GM19397 (cell line): ENCODE results near the gene STRN.
"Not testable (repeated sequence)": the region's sequence is repeated elsewhere in the genome, so short reads cannot be mapped to it uniquely, and the experiment has no call there.

Source experiments
- ATAC-seq: cut with Tn5 transposase; IDR thresholded peaks from one replicate; pipeline ENCODE4 v1.9.1; 2021; ENCODE audit warnings: mild to moderate bottlenecking, moderate library complexity; ENCODE audit not compliant: unreplicated experiment

STRN gene

DNA sequence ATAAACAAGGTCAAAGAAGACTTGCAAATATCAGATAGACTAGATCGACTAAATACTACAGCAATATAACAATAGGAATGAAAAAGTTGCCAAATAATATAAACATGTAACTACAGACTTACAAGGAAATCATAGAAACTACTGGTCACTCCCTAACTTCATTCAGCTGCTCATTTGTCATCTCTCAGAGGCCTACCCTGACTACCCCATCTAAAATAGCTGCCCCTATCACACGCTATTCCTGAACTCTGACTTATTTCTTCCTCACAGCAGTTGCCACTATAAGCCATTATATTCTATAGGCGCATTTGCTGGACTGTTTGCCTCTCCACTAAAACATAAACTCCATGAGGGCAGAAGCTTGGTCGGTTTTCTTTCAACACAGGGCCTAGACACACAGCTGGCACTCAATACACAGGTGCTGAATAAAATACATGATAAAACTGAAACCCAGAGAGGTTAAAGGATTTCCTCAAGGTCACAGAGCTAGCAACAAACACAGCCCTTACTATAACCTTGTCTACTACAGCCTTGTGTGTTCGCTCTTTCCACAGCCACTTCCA is 1.8 kb downstream of the STRN start:
- ATAC-seq, result no peak

DNA sequence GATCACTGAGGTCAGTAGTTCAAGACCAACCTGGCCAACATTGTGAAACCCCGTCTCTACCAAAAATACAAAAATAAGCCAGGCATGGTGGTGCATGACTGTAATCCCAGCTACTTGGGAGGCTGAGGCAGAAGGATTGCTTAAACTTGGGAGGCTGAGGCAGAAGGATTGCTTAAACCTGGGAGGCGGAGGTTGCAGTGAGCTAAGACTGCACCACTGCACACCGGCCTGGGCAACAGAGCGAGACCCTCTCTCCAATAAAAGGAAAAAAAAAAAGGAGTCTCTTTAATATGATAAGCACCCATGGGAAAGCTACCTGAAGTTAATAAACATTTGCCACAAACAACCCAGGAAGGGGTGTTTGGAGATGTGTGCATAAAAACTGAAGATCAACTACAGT is 2.6 kb downstream of the STRN start:
- ATAC-seq, result no peak

DNA sequence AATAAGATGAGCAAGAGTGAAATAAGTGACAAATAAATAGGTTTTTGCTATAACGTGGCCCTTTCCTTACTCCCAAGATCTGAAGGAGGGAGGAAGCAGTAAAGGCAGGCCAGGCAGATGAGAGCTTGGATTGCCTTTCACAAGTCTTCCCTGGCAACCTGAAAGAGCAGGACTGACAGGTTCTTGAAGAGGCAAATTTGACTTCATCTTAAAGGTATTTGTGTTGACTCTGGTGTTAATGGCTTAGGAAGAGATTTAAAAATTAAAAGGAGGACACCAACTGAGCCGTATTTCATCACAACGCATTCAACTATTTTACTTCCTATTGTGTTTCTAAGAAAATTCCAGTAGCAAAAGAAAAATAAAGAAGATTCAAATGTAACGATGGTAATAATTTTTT is 3.2 kb downstream of the STRN start:
- no peak for ATAC-seq

DNA sequence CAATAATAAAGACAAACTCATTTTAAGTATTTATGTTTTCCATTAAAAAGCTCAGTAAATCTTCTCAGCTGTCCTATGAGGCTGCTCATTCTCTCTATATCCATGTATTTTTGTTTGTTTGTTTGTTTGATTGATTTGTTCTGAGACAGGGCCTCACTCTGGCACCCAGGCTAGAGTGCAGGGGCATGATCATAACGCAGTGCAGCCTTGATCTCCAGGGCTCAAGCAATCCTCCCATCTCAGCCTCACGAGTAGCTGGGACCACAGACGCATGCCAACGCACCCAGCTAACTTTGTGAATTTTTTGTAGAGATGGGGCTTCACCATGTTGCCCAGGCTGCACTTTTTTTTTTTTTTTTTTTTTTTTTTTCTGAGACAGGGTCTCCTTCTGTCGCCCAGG is 5.6 kb downstream of the STRN start:
- no peak for ATAC-seq

DNA sequence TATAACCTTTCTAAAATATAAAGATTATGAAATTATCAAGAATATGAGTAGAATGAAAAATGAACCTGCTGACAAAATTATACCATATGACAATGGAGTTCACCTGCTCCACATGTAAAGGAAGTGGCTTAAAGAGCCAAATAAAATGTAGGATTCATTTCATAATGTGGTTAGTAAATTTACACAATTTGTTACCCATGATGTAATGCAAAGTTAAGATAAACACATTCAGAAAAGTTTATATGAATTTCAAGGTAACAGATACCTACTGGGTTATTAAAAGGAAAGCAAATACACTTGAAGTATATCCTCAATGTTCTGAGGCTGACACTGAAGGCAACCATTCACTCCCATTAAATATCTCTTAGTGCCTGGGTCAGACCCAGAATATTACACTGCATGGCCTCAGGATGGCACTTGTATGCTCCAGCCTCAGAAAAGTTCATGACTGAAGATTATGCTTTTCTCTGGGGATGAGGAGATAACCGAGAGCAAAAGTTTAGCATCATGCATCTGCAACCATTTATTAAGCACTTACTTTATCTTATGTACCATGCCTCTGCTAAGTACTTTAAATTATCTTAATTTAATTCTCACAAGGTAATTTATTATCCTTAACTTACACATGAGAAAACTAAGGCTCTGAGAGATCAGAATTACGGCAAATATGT is 6.2 kb downstream of the STRN start:
- ATAC-seq, result no peak

DNA sequence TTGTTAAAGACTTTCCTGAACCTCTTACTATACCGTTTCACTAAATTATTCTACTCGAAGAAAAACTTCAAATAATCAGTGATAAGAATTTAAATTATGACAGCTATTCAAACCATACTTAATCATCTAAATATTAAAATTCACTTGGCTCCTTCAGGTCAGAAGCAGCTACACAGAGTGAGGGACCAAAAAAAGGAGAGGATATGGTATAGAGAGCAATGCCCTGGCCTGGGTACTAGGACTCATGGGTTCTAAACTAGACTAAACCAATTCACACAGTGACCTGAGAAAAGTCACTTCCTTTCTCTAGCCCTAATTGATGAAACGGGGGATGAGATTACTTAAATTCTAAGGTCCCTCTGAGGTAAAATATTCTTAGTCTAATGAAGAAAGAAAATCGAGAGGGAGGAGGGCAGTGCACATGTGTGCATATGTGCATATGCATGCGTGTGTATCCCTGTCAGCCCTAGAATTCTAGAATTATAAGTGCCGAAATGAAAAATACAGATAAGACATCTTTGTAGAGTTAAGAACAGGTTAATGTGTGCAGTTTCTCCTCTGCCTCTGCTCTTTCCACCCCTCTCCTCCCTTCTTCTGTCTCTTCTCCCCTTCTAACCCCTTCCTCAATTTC is 11.2 kb downstream of the STRN start:
- no peak for ATAC-seq

DNA sequence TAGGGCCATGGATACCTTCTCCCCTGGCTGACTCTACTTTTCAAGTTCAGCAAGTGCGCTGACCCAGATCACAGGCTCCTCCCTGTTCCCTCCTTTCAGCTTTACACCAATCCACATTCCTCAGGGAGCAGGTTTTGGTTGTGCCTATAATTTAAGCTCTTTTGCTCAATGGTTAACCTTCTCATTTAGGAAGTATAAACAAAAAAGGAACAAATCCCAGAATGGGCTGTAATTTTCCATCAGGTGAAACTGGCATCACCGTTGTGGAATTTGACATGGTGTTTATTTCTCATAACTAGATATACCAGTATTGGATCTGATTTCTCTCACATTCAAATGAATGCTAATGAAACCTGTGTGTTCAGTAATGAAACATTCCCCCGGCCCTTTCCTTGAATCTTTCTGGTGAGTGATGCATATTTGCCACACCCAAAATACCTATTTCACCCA is 13.6 kb downstream of the STRN start:
- ATAC-seq, result no peak

DNA sequence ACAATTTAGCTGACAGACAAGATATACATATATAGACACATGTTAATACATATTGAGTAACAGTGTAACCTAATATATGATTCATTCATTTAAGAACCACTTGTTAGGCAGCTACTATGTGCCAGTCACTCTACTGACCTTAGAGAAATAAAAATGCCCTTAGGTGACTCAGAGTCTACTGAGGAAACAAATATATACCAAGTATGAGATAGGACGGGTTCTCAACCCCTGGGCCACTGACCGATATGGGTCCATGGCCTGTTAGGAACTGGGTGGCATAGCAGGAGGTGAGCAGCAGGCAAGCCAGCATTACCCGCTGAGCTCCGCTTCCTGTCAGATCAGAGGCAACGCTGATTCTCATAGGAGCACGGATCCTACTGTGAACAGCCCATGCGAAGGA is 14.8 kb downstream of the STRN start:
- ATAC-seq, result no peak

DNA sequence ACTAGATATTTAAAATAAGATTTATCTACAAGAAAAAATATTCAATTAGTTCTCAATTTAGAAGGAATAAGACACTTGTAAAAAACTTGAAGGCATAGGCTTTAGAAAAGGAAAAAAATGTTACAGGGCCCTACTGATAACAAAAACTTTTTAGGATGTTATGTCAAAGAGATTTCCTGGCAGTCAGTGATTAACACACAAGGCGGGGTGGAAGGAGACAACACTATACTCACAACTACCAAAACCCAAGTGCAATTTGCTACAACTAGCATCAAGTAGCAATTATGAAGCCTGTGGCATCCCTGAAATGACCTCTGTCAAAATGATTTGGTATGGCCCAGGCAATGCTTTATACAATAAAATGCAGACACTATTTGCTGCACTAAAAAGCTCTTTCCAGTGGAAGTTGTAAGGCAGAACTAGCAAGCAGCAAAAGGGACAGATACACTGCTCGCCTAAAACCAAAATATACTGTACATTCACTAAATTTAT is 15.3 kb downstream of the STRN start:
- no peak for ATAC-seq

DNA sequence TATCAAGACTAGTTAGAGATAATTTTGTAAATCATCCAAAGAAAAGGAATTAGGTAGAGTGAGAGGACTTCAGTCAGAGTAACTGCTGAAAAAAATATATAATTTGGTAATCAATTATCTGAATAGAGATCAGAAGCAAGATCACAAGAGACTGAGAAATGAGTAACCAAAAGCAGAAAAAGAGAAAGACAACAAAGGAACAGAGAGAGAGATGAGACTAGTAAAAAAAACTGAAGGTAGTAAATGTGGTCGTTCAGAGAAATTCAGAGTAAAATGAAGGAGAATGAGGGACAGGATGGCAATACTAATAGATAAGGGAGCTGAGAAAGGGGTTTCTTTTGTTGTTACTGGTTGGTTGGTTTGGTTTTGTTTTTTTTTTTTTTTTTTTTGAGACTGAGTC is 16.5 kb downstream of the STRN start:
- ATAC-seq, result no peak

DNA sequence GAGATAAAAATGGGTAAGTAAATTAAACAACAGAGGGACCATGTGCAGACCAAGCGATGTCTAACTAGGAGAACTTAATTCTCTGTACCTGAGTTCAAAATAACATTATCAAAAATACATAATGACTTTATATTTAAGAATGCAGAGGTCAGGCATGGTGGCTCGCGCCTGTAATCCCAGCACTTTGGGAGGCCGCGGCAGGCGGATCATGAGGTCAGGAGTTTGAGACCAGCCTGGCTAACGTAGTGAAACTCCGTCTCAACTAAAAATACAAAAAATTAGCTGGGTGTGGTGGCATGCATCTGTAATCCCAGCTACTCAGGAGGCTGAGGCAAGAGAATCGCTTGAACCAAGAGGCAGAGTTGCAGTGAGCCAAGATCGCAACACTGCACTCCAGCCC is 21.1 kb downstream of the STRN start:
- ATAC-seq, result not testable (repeated sequence)

DNA sequence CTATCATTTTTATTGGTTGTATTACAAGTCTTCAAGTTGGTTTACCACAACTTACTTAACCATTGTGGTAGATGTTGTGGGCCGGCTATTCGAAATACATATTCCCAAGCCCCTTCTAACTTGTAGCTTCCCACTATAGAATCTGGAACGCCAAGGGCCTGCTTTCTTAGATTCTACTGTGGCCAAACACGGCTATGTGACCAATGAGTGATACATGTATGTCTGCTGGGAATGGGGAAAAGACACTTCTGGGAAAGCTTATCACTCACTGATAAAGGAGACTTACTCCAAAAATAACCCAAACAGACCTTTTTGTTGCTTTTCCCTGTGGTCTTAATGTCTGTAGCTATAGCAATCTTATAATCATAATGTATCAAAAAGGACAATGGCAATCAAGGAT is 24.5 kb downstream of the STRN start:
- ATAC-seq, result no peak

DNA sequence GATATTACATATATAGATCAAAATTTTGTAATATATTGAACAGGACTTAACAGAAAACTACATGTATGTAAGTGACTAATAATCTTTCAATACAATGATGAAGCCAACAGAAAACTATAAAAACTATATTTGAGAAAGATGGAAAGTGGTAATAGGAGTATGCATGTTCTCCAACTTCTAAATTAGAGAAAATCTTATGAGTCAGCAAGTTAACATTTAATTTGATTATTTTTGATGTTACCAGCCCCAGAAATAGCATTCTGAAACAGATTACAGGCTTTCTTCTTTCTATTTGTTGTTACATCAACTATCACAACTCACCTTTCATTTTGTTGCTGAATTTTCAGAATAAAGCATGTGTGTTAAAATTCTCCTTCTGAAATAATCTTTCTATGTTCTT is 29.8 kb downstream of the STRN start:
- not testable (repeated sequence) for ATAC-seq

DNA sequence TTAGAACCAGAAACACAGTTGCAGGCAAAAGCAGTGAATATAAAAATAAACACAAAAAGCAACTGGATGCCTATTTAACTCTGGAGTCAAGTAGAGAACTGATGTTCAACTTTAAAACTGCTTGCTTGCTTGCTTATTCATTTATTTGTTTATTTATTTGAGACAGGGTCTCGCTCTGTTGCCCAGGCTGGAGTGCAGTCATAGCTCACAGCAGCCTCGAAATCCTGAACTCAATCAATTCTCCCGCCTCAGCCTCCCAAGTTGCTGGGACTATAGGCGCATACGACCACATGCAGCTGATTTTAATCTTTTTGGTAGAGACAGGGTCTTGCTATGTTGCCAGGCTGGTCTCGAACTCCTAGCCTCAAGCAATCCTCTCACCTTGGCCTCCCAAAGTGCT is 34.6 kb downstream of the STRN start:
- not testable (repeated sequence) for ATAC-seq

DNA sequence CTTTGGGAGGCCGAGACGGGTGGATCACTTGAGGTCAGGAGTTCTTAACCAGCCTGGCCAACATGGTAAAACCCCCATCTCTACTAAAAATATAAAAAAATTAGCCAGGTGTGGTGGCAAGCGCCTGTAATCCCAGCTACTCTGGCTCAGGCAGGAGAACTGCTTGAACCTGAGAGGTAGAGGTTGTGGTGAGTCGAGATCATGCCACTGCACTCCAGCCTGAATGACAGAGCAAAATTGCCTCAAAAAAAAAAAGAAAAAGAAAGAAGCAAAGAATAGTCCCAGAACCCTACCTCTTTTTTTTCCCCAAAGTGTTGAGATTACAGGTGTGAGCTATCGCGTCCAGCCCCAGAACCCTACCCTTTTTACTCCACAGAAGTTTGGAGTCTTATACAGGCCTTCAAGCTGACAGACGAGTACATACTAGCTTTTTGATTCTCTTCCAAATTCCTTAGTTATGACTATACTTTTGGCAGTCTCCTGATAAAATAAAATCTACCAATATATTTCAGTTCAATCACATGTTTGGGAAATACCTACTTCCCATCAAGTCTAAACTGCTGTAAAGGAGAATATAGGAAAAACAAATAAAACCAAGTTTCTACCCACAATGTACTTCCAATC is 35.4 kb downstream of the STRN start:
- ATAC-seq, result not testable (repeated sequence)

DNA sequence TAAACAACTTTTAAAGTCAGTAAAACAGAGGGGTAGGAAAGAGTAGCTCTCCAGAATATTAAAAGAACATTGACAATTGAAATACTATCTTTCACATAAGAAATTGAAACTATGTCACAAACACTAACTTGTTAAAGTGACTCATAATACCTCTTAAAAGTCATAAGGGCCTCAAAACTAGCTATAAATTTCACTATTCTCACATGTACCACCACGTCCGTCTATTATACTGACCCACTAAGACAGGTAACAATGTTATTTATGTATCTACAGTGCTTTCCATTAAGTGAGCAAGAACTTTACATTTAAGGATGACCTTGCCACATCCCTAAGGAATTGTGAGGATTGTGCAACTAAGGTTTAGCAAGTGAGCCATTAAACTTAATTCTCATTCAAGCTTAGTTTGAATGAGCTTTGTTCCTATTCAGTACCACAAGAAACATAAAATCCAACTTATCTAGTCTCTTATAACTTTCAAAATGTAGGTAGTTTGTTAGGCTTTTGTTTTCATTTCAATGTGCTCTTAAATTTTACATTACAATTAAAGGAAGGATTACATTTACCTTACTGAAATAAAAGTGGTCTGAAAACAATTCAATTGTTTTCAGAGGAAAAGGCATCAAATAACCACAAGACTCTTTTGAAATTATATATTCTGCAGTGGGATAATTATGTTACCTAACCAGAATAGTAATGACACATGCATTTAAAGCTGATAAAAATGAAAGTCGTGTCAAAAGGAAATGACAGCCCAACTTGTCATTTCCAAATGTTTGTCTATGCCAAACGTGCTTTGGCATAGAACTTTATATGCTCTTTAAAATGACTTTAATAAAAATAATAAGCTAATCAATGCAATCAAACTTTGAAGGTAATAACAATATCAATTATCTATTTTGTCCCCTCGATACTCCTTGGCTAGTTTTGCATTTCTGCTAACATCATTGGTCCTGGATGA is 39.9 kb downstream of the STRN start:
- ATAC-seq, result not testable (repeated sequence)

DNA sequence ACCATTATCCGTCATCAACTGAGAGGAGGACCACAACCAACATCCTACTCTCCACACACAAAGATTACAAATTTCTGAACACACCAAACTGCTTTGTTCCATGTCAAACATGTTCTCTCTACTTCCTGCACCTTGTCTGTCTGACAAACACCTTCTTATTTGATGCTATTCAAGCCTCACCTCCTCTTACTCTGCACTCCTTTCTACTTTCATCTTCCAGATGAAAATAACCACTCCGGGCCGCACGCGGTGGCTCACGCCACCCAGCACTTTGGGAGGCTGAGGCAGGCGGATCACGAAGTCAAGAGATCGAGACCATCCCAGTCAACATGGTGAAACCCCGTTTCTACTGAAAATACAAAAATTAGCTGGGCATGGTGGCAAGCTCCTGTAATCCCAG is 43.7 kb downstream of the STRN start:
- ATAC-seq, result not testable (repeated sequence)

DNA sequence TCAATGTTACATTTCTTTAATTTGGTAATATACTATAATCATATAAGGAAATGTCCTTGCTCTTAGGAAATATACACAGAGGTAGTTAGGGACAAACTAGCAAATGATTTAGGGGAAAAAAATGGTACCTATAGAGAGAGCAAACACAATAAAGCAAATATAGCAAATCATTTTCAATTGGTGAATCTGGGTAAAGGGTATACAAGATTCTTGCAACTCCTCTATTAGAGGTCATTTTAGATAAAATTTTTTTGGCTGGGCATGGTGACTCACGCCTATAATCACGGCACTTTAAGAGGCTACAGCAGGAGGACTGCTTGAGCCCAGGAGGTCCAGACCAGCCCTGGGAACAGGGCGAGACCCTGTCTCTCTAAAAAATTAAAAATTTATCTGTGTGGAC is 44.4 kb downstream of the STRN start:
- ATAC-seq, result no peak

DNA sequence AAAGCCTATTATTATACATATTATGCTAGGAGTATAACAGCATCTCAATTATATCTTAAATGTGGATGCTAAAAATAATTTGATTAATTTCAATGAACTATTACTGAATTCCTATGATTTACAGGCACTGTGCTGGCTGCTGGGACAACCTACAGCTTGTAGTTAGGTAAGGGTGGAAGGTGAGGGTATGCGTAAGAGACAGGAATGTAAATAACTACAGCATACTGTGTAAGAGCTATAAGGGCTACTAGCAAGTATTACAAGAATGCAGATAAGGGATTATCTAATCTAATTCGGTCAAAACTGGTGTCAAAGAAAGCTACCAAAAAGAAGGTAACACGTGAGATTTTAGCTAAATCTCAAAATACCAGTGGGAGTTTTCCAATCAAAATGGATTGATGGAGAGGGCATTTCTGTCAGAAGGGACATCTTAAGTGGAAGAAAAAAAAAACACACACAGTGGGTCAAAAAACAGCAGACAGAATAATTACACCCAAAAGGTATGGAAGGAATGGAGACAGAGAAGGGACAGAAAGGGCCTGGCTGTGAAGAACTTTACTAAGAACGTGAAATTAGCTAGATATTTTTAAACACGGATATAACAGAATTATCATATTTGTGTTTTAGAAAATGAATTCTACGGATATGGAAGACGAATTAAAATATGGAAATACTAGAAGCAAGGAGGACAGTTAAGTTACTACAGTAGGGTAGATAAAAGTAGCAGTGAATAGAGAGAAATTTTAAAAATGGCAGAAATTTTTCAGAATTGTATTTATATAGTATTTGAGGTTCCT is 47.1 kb downstream of the STRN start:
- no peak for ATAC-seq

DNA sequence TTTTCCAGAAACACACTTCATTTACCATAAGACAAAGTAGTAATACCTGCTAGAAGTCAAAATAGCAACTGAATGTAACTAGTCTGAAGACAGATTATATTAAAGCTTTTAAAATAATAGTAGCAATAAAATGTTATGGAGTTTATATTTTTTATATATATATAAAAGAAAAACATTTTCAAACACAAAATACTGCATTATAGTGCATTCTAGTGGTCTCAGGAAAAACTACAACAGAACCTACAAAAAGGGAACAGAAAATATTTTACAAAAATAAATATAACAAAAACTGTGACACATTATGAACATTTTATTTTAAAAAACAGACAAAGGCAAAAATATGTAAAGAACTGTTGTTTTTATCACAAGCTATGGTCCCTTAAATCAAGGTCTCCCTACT is 48.0 kb downstream of the STRN start:
- no peak for ATAC-seq
